Brain microvascular endothelial cell (primary cell): ENCODE measurements around the gene ZBTB24.

ENCODE experiments used
- DNase-seq: peaks from one replicate; pipeline ENCODE4 v3.0.0-alpha.2; 2020
- H3K27ac ChIP-seq: fragments of 250-450 bp; sonication (Bioruptor Pico); 2 replicates; pipeline ENCODE4 v1.5.1; 2020; ENCODE audit warnings: mild to moderate bottlenecking, moderate library complexity
- H3K27me3 ChIP-seq: fragments of 250-450 bp; sonication (Bioruptor Pico); replicated peaks from 2 replicates; pipeline ENCODE4 v1.5.1; 2020; ENCODE audit warnings: mild to moderate bottlenecking
- H3K36me3 ChIP-seq: fragments of 250-450 bp; sonication (Bioruptor Pico); replicated peaks from 2 replicates; pipeline ENCODE4 v1.5.1; 2020; ENCODE audit warnings: mild to moderate bottlenecking
- H3K4me3 ChIP-seq: 2 replicates; pipeline ENCODE4 v1.5.1; 2011; ENCODE audit warnings: low read depth, mild to moderate bottlenecking, control low read depth, low read length, moderate library complexity
- in situ Hi-C: cut with HindIII; loops from 2 replicates; pipeline ENCODE4 v1.10.0; 2017; ENCODE audit warnings: low sequenced_read_pairs, low pct_ligation_motif_present
- TF ChIP-seq, protein P1 (sequence below): IDR thresholded peaks from 2 replicates; pipeline ENCODE4 v1.5.1; 2011; ENCODE audit warnings: low read depth, mild to moderate bottlenecking, moderate library complexity, low read length, control low read depth, inconsistent platforms; ENCODE audit errors: missing control alignments

ZBTB24 gene

DNA sequence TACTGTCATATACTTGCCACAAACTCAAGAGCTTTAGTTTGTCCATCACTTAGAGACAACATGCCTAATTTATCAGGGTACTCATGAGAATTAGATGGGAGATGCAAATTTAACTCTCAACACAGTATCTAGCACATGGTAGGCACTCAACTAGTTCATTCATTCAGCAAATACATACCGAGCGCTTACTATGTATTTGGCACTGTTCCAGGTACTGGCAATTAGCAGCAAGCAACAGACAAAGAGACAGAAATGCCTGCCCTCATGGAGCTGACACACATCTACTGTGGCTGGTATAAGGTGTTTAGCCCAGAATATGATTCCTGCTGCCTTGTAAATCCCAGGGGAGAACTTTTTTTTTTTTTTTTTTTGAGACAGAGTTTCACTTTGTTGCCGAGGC, 32.2 kb downstream of the ZBTB24 start:
- H3K4me3 ChIP-seq, result no peak overlapping the region
- no peaks in the 10 kb centered on the region for H3K27me3 ChIP-seq
- in situ Hi-C loops, result no loop called here
- H3K27ac ChIP-seq, result no peak overlapping the region
- peaks cover 49% of the 10 kb centered on the region for H3K36me3 ChIP-seq
- TF ChIP-seq, protein P1, sequence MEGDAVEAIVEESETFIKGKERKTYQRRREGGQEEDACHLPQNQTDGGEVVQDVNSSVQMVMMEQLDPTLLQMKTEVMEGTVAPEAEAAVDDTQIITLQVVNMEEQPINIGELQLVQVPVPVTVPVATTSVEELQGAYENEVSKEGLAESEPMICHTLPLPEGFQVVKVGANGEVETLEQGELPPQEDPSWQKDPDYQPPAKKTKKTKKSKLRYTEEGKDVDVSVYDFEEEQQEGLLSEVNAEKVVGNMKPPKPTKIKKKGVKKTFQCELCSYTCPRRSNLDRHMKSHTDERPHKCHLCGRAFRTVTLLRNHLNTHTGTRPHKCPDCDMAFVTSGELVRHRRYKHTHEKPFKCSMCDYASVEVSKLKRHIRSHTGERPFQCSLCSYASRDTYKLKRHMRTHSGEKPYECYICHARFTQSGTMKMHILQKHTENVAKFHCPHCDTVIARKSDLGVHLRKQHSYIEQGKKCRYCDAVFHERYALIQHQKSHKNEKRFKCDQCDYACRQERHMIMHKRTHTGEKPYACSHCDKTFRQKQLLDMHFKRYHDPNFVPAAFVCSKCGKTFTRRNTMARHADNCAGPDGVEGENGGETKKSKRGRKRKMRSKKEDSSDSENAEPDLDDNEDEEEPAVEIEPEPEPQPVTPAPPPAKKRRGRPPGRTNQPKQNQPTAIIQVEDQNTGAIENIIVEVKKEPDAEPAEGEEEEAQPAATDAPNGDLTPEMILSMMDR, result no peak
- DNase-seq, result no peak

GRCh38 chr6:109449795-109450673, 33.0 kb downstream of the ZBTB24 start:
- TF ChIP-seq, protein P1, result no peak
- H3K27ac ChIP-seq, result no peak overlapping the region
- H3K27me3 ChIP-seq, result no peaks in the 10 kb centered on the region
- no peak for DNase-seq
- H3K36me3 ChIP-seq, result peaks cover 57% of the 10 kb centered on the region
- in situ Hi-C loops, result no loop called here
- no peak overlapping the region for H3K4me3 ChIP-seq

DNA sequence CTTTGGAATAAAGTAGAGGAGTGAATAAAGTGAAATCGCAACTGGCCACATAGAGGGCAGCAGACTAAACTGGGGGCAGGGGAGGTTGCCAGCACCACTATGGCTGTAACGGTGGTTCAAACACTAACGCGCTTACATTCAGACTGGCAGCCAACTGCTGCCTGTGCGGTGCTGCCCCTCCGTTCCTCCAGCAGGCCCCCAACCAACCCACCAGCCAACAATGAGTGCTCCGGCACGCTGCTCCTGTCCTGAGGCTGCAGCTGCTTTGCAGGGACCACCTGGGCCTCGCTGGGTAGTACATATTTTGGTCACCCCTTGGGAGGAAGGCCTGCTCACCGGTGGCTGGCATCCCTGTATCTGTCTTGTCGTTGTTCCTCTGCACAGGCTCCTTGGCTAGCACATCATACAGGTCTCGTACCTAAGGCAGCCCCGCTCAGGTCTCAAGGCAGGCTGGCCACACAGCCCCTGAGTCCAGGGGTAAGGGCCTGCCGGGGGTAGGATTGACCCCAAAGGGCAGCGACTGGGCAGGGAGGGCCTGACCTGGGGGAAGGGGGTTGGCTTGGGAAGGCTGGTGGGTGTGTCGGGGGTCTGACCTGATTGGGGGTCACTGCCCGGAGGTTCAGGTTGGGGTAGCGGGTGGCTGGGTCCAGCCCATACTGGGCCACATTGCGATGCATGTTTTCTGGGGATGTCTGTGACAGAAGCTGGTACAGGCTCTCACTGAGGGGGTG, 33.8 kb downstream of the ZBTB24 start:
- H3K4me3 ChIP-seq, result no peak overlapping the region
- in situ Hi-C loops, result no loop called here
- no peak overlapping the region for H3K27ac ChIP-seq
- no peak for DNase-seq
- no peaks in the 10 kb centered on the region for H3K27me3 ChIP-seq
- H3K36me3 ChIP-seq, result peaks cover 64% of the 10 kb centered on the region
- TF ChIP-seq, protein P1, result no peak

GRCh38 chr6:109448615-109449014, 34.4 kb downstream of the ZBTB24 start:
- peaks cover 64% of the 10 kb centered on the region for H3K36me3 ChIP-seq
- H3K4me3 ChIP-seq, result no peak overlapping the region
- in situ Hi-C loops, result no loop called here
- TF ChIP-seq, protein P1, result no peak
- no peak for DNase-seq
- H3K27me3 ChIP-seq, result no peaks in the 10 kb centered on the region
- no peak overlapping the region for H3K27ac ChIP-seq

DNA sequence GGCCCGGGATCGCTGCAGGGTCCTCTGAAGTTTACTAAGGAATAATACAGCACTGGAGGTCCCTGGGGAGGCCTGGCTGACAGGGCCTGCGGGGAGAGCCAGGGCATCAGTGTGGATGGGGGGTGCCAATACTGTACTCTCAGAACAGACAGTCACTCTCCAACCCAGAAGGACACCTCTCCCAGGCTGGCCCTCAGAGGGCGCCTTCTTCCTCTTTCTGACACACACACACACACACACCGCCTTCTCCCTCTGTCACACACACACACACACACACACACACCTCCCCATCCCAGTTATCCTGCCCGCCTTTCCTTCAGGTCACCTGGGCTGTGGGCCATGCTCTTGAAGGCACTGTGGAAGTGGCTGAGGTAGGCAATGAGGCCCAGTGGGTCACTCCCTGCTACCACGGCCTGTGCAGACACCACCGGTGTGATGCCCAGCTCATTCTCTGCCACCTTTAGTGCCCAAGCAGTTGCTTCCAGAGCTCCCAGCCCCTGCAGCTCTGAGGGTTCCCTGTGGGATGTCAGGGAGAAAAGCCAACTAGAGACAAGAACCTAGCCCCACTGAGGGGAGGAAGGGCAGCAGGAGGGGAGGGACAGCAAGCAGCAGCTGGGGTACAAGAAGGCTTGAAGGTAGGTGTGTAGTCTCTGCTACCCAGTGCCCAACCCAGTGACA, 35.0 kb downstream of the ZBTB24 start:
- in situ Hi-C loops, result no loop called here
- Histone ChIP-seq H3K4me3 (no peak overlapping the region), H3K36me3 (peaks cover 61% of the 10 kb centered on the region), H3K27me3 (no peaks in the 10 kb centered on the region), H3K27ac (no peak overlapping the region)
- TF ChIP-seq, protein P1, result no peak
- no peak for DNase-seq
